Small intestine (tissue), 7 donors: Measurements from ENCODE around the gene MTR. TPM values are rescaled to one million over a fixed set of nuclear protein-coding genes. Genes with fewer than 3 reads are reported as not detected.

Experiments used
- DNase-seq, 2 donors: peaks; one replicate each; pipeline versions ENCODE4 v3.0.0 to v3.0.0-alpha.2; 2013
- FAIRE-seq: peaks from 2 replicates; lab custom pipeline; 2012; peaks lifted over from hg19 to GRCh38; lab: Jason Lieb, UNC
- H3K27ac ChIP-seq, 3 donors: one replicate each; pipeline ENCODE4 v1.5.1; 2013; ENCODE audit warnings: low read length in 2 of 3, mild to moderate bottlenecking in 2 of 3, control low read depth in 1 of 3, inconsistent platforms in 1 of 3, low read depth in 1 of 3, moderate library complexity in 1 of 3
- H3K27me3 ChIP-seq, 3 donors: one replicate each; pipeline ENCODE4 v1.6.1; 2013; ENCODE audit warnings: low read length in 3 of 3, inconsistent platforms in 1 of 3; ENCODE audit not compliant: control insufficient read depth in 3 of 3, insufficient read depth in 3 of 3
- H3K36me3 ChIP-seq, 3 donors: one replicate each; pipeline ENCODE4 v1.6.1; 2013; ENCODE audit warnings: low read length in 3 of 3, inconsistent platforms in 1 of 3, low read depth in 1 of 3, mild to moderate bottlenecking in 1 of 3, moderate library complexity in 1 of 3; ENCODE audit not compliant: control insufficient read depth in 3 of 3, insufficient read depth in 2 of 3
- H3K4me1 ChIP-seq, 3 donors: one replicate each; pipeline ENCODE4 v1.6.1; 2013; ENCODE audit warnings: low read length in 2 of 3, inconsistent platforms in 1 of 3, low read depth in 1 of 3, mild to moderate bottlenecking in 1 of 3, moderate library complexity in 1 of 3; ENCODE audit not compliant: control insufficient read depth in 3 of 3, insufficient read depth in 2 of 3
- H3K4me3 ChIP-seq, 3 donors: one replicate each; pipeline ENCODE4 v1.5.1; 2013; ENCODE audit warnings: low read length in 3 of 3, control low read depth in 1 of 3, inconsistent platforms in 1 of 3, low read depth in 1 of 3, mild to moderate bottlenecking in 1 of 3, moderate library complexity in 1 of 3
- H3K9me3 ChIP-seq, 2 donors: one replicate each; pipeline ENCODE4 v1.6.1; 2013; ENCODE audit warnings: low read depth in 1 of 2, low read length in 1 of 2; ENCODE audit not compliant: control insufficient read depth in 2 of 2, insufficient read depth in 1 of 2
- WGBS, 3 donors: extraction: QIAGEN DNeasy Blood & Tissue Kit; methylation state at CpG; one replicate each; pipeline ENCODE4 v1.1.7; 2013; 5-methylcytosine and 5-hydroxymethylcytosine counted together
- polyA plus RNA-seq, 4 donors: library from polyadenylated mRNA; stranded (reverse) in 3 of 4; unstranded in 1 of 4; fragments of 200-250 nt in 3 of 4; fragments of 120-200 nt in 1 of 4; gene quantifications; one replicate each; pipeline versions ENCODE4 v1.2.1 to v1.2.3, GENCODE V29; 2013
- donor health status: healthy with polysubstance abuse.
- donor health status: control.
- donor health status: control.
- donor health status: Bipolar disorder and iron deficiency.
- donor health status: healthy.

The MTR gene
- polyA plus RNA-seq, 4 donors = 2.2 to 17.8 (median 4.5) TPM

- 74 to 84% (median 77%) methylated on average over 4 of the region's 4 CpGs for WGBS, 3 donors
- no peaks in the 10 kb centered on the region for H3K27me3 ChIP-seq
- H3K9me3 ChIP-seq = no peaks in the 10 kb centered on the region
- no peak for FAIRE-seq
- H3K4me3 ChIP-seq = no peak overlapping the region
- H3K36me3 ChIP-seq = no peaks in the 10 kb centered on the region
- H3K27ac ChIP-seq = no peak overlapping the region
- H3K4me1 ChIP-seq = no peaks in the 10 kb centered on the region
- DNase-seq = no peak
Measured at GRCh38 chr1:236925386-236925785, 130.3 kb downstream of the MTR start.

- Histone ChIP-seq H3K9me3 (no peaks in the 10 kb centered on the region), H3K36me3 (no peaks in the 10 kb centered on the region), H3K27ac (no peak overlapping the region), H3K4me1 (no peaks in the 10 kb centered on the region), H3K27me3 (no peaks in the 10 kb centered on the region), H3K4me3 (no peak overlapping the region)
- DNase-seq (no peak), FAIRE-seq (no peak)
- 75 to 87% (median 77%) methylated on average over 4 of the region's 4 CpGs for WGBS, 3 donors
Measured at GRCh38 chr1:236930503-236930902, 135.4 kb downstream of the MTR start.

- FAIRE-seq = no peak
- H3K36me3 ChIP-seq = no peaks in the 10 kb centered on the region
- H3K27ac ChIP-seq = no peak overlapping the region
- no peaks in the 10 kb centered on the region for H3K27me3 ChIP-seq
- DNase-seq = no peak
- H3K4me3 ChIP-seq = no peak overlapping the region
- WGBS, 3 donors = 67 to 87% (median 79%) methylated on average over 5 of the region's 5 CpGs
- H3K4me1 ChIP-seq = no peaks in the 10 kb centered on the region
- H3K9me3 ChIP-seq = no peaks in the 10 kb centered on the region
Measured at GRCh38 chr1:236938760-236939159, 143.7 kb downstream of the MTR start.

GRCh38 chr1:236942431-236942830 lies 147.3 kb downstream of the MTR start:
- Histone ChIP-seq H3K27me3 (no peaks in the 10 kb centered on the region), H3K4me3 (no peak overlapping the region), H3K4me1 (no peaks in the 10 kb centered on the region), H3K27ac (no peak overlapping the region), H3K36me3 (no peaks in the 10 kb centered on the region), H3K9me3 (no peaks in the 10 kb centered on the region)
- no peak for DNase-seq
- FAIRE-seq = no peak

- FAIRE-seq = no peak
- no peak overlapping the region for H3K4me3 ChIP-seq
Measured at GRCh38 chr1:236944556-236944955, 149.5 kb downstream of the MTR start.

GRCh38 chr1:236945002-236945401 lies 149.9 kb downstream of the MTR start:
- H3K4me3 ChIP-seq = no peak overlapping the region
- FAIRE-seq (no peak), DNase-seq (no peak)
- H3K27ac ChIP-seq = no peak overlapping the region
- H3K4me1 ChIP-seq = no peaks in the 10 kb centered on the region
- H3K9me3 ChIP-seq = no peaks in the 10 kb centered on the region
- H3K36me3 ChIP-seq = no peaks in the 10 kb centered on the region
- 85 to 93% (median 92%) methylated on average over 3 of the region's 3 CpGs for WGBS, 3 donors
- no peaks in the 10 kb centered on the region for H3K27me3 ChIP-seq

More at GRCh38 chr1:236944556-236944955, 149.5 kb downstream of the MTR start:
- no peak for DNase-seq
- 56 to 82% (median 77%) methylated on average over 2 of the region's 2 CpGs for WGBS, 3 donors
- no peak overlapping the region for H3K27ac ChIP-seq
- no peaks in the 10 kb centered on the region for H3K27me3 ChIP-seq
- H3K4me1 ChIP-seq = no peaks in the 10 kb centered on the region
- no peaks in the 10 kb centered on the region for H3K9me3 ChIP-seq
- no peaks in the 10 kb centered on the region for H3K36me3 ChIP-seq

GRCh38 chr1:236947794-236948193 lies 152.7 kb downstream of the MTR start:
- no peak for FAIRE-seq
- Histone ChIP-seq H3K4me3 (no peak overlapping the region), H3K27ac (no peak overlapping the region), H3K36me3 (no peaks in the 10 kb centered on the region), H3K4me1 (no peaks in the 10 kb centered on the region), H3K27me3 (peaks cover 0 to 3% (median 0%) of the 10 kb centered on the region in 3 donors), H3K9me3 (no peaks in the 10 kb centered on the region)
- no peak for DNase-seq
- 60 to 68% (median 65%) methylated on average over 8 of the region's 8 CpGs for WGBS, 3 donors

GRCh38 chr1:236948381-236948780 lies 153.3 kb downstream of the MTR start:
- Histone ChIP-seq H3K4me3 (no peak overlapping the region), H3K27ac (no peak overlapping the region), H3K4me1 (no peaks in the 10 kb centered on the region), H3K36me3 (no peaks in the 10 kb centered on the region), H3K9me3 (no peaks in the 10 kb centered on the region), H3K27me3 (peaks cover 0 to 3% (median 0%) of the 10 kb centered on the region in 3 donors)
- WGBS, 3 donors = 80 to 82% (median 81%) methylated on average over 4 of the region's 4 CpGs
- FAIRE-seq (no peak), DNase-seq (no peak)

GRCh38 chr1:236948996-236949395 lies 153.9 kb downstream of the MTR start:
- Histone ChIP-seq H3K4me1 (no peaks in the 10 kb centered on the region), H3K36me3 (no peaks in the 10 kb centered on the region), H3K27ac (no peak overlapping the region), H3K27me3 (peaks cover 0 to 3% (median 0%) of the 10 kb centered on the region in 3 donors), H3K9me3 (no peaks in the 10 kb centered on the region), H3K4me3 (no peak overlapping the region)
- 57 to 68% (median 62%) methylated on average over 6 of the region's 6 CpGs for WGBS, 3 donors
- no peak for FAIRE-seq
- no peak for DNase-seq
